ENCODE results near the gene UBB.

The UBB gene

GRCh38 chr17:16427020-16427419 lies 46.1 kb downstream of the UBB start:
- H3K9ac ChIP-seq (ENCODE audit: low read depth, low read length): no peak overlapping the region
- peaks cover 58% of the 10 kb centered on the region for H3K36me3 ChIP-seq (ENCODE audit: insufficient read depth, low read length)
- H3K27ac ChIP-seq (ENCODE audit: low read length): no peak overlapping the region
- H2AFZ ChIP-seq (ENCODE audit: low read depth, low read length): no peak overlapping the region
- H3K79me2 ChIP-seq (ENCODE audit: insufficient read depth, low read length): no peaks in the 10 kb centered on the region
- no peaks in the 10 kb centered on the region for H3K4me1 ChIP-seq (ENCODE audit: insufficient read depth, low read length)
- TF ChIP-seq EZH2 (IDR thresholded peaks at IDR 0.05; ENCODE audit: borderline replicate concordance, low read depth, low read length, severe bottlenecking): no peak
- no peak for TF ChIP-seq CTCF (IDR thresholded peaks at IDR 0.05; ENCODE audit: borderline replicate concordance, extremely low read depth, low read length, poor library complexity, severe bottlenecking)
- H3K27me3 ChIP-seq (ENCODE audit: insufficient read depth, low read length, poor library complexity): no peaks in the 10 kb centered on the region
- DNase-seq (no peak), ATAC-seq (ENCODE audit: insufficient read depth, low read depth) (no peak)
- no peak overlapping the region for H3K4me2 ChIP-seq (ENCODE audit: insufficient read depth, low read length)
- H4K20me1 ChIP-seq (ENCODE audit: insufficient read depth, low read length): peaks cover 2% of the 10 kb centered on the region; the same call in 1 of the 2 replicates
- H3K9me3 ChIP-seq (ENCODE audit: insufficient read depth, low read length, severe bottlenecking): no peaks in the 10 kb centered on the region
- H3K4me3 ChIP-seq (ENCODE audit: low read depth in 1 of 2, low read length in 2 of 2): no peak overlapping the region

GRCh38 chr17:16428098-16428882 lies 47.4 kb downstream of the UBB start:
- Histone ChIP-seq H3K36me3 (ENCODE audit: insufficient read depth, low read length) (peaks cover 48% of the 10 kb centered on the region), H3K9ac (ENCODE audit: low read depth, low read length) (no peak overlapping the region), H3K27ac (ENCODE audit: low read length) (no peak overlapping the region), H3K4me3 (ENCODE audit: low read depth in 1 of 2, low read length in 2 of 2) (no peak overlapping the region), H3K4me2 (ENCODE audit: insufficient read depth, low read length) (no peak overlapping the region), H4K20me1 (ENCODE audit: insufficient read depth, low read length) (peaks cover 2% of the 10 kb centered on the region; the same call in 1 of the 2 replicates), H2AFZ (ENCODE audit: low read depth, low read length) (no peak overlapping the region), H3K9me3 (ENCODE audit: insufficient read depth, low read length, severe bottlenecking) (no peaks in the 10 kb centered on the region), H3K79me2 (ENCODE audit: insufficient read depth, low read length) (no peaks in the 10 kb centered on the region), H3K27me3 (ENCODE audit: insufficient read depth, low read length, poor library complexity) (no peaks in the 10 kb centered on the region), H3K4me1 (ENCODE audit: insufficient read depth, low read length) (no peaks in the 10 kb centered on the region)
- peak; percentile 49 for DNase-seq
- ATAC-seq (ENCODE audit: insufficient read depth, low read depth): peak; percentile 76
- TF ChIP-seq EZH2 (IDR thresholded peaks at IDR 0.05; ENCODE audit: borderline replicate concordance, low read depth, low read length, severe bottlenecking) (no peak), CTCF (IDR thresholded peaks at IDR 0.05; ENCODE audit: borderline replicate concordance, extremely low read depth, low read length, poor library complexity, severe bottlenecking) (peak; percentile 66)

- Histone ChIP-seq H3K27me3 (ENCODE audit: insufficient read depth, low read length, poor library complexity) (no peaks in the 10 kb centered on the region), H3K79me2 (ENCODE audit: insufficient read depth, low read length) (no peaks in the 10 kb centered on the region), H3K9me3 (ENCODE audit: insufficient read depth, low read length, severe bottlenecking) (no peaks in the 10 kb centered on the region), H3K27ac (ENCODE audit: low read length) (no peak overlapping the region), H3K9ac (ENCODE audit: low read depth, low read length) (no peak overlapping the region), H3K4me2 (ENCODE audit: insufficient read depth, low read length) (no peak overlapping the region), H2AFZ (ENCODE audit: low read depth, low read length) (no peak overlapping the region), H3K4me3 (ENCODE audit: low read depth in 1 of 2, low read length in 2 of 2) (no peak overlapping the region), H3K4me1 (ENCODE audit: insufficient read depth, low read length) (no peaks in the 10 kb centered on the region), H3K36me3 (ENCODE audit: insufficient read depth, low read length) (peaks cover 44% of the 10 kb centered on the region), H4K20me1 (ENCODE audit: insufficient read depth, low read length) (peaks cover 2% of the 10 kb centered on the region; the same call in 1 of the 2 replicates)
- ATAC-seq (ENCODE audit: insufficient read depth, low read depth) (no peak), DNase-seq (no peak)
- no peak for TF ChIP-seq EZH2 (IDR thresholded peaks at IDR 0.05; ENCODE audit: borderline replicate concordance, low read depth, low read length, severe bottlenecking)
- no peak for TF ChIP-seq CTCF (IDR thresholded peaks at IDR 0.05; ENCODE audit: borderline replicate concordance, extremely low read depth, low read length, poor library complexity, severe bottlenecking)
Observed at GRCh38 chr17:16429083-16429482, 48.2 kb downstream of the UBB start.
